Measurements from ENCODE around the gene RAPGEF2. TPM values are rescaled to one million over a fixed set of nuclear protein-coding genes. Genes with fewer than 3 reads are reported as not detected.

The RAPGEF2 gene
- total and polyA plus RNA-seq, 2 donors from 2014 or later = 6.9 to 50.6 TPM

DNA sequence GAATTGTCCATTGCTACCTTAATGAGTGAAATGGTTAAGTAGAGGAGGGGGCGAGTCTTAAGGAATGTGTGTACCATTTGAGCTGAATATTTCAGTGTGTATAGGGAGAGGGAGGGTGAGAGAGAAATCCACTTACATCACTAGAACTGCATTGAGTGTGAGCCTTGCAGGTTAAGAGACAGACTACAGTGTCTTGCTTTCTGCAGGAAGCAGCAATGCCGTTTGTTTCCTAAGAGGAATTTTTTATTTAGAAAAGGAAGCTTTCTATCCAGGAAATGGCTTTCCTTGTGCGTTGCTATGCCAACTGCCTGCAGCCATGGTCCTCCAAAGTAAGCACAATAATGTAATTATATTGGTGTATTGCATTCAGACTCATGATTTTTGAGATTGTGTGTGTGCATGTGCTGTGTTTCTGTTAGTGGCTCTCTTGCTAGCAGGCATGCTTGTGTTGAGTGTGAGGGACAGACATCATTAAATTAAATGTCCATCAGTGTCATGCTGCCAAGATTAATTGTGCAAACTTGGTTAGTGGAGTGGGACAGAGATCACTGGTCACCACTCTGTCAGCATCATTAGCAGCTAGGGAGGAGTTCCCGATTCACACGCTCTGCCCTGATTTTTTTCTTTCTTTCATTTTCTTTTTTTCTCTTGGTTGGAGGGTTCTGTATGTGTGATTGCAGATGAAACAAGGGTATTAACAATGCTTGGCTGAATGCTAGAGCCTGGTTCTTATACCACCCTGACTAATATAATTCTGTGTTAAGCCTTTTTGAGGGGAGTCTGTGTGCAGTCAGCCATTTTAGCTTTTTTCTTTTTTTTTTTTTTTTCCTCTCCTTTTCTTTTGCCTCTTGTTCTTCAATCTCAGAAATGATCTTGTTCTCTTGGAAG lies 164.3 kb downstream of the RAPGEF2 start:
- FAIRE-seq = no peak

DNA sequence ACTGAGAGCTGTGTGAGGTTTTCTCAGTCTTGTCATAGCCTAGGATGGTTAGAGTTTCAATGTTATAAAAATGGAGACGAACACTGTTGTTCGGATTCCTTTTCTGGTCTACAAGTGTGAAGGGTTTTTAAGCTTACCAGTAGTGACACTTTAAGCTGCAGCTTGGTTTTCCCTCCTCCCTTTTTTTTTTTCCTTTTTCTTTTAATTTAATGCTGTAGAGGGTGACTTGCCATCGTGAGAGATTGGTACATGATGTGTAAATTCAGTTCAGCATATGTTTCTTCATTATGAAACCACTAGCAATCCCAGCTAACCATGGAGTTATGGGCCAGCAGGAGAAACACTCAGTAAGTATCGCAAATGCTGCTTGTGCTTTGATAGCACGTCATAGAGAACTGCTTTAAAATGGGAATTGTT lies 165.0 kb downstream of the RAPGEF2 start:
- H3K4me1 ChIP-seq (ENCODE audit: control insufficient read depth in 2 of 3, insufficient read depth in 2 of 3, low read depth in 1 of 3, low read length in 3 of 3) = peaks cover 4 to 19% (median 8%) of the 10 kb centered on the region in 3 donors
- DNase-seq = peak in 1 of 5 donors; percentile 27
- TF ChIP-seq, protein P1, sequence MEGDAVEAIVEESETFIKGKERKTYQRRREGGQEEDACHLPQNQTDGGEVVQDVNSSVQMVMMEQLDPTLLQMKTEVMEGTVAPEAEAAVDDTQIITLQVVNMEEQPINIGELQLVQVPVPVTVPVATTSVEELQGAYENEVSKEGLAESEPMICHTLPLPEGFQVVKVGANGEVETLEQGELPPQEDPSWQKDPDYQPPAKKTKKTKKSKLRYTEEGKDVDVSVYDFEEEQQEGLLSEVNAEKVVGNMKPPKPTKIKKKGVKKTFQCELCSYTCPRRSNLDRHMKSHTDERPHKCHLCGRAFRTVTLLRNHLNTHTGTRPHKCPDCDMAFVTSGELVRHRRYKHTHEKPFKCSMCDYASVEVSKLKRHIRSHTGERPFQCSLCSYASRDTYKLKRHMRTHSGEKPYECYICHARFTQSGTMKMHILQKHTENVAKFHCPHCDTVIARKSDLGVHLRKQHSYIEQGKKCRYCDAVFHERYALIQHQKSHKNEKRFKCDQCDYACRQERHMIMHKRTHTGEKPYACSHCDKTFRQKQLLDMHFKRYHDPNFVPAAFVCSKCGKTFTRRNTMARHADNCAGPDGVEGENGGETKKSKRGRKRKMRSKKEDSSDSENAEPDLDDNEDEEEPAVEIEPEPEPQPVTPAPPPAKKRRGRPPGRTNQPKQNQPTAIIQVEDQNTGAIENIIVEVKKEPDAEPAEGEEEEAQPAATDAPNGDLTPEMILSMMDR (IDR thresholded peaks at IDR 0.05; ENCODE audit: borderline replicate concordance, extremely low read depth, insufficient read depth) = no peak
- no peaks in the 10 kb centered on the region for H3K36me3 ChIP-seq (ENCODE audit: control insufficient read depth in 2 of 3, insufficient read depth in 3 of 3, low read length in 3 of 3)
- no peak overlapping the region for H3K9ac ChIP-seq (ENCODE audit: low read length in 3 of 3)
- H3K27me3 ChIP-seq (ENCODE audit: control insufficient read depth, insufficient read depth, low read length) = no peaks in the 10 kb centered on the region
- H3K4me3 ChIP-seq (ENCODE audit: low read length in 3 of 3) = peak overlapping the region in 2 of 3 donors; percentile 29 to 44
- intact Hi-C loops (cut with DNase I) = no loop called here
- H3K9me3 ChIP-seq (ENCODE audit: control insufficient read depth in 2 of 3, insufficient read depth in 1 of 3, low read length in 3 of 3) = no peaks in the 10 kb centered on the region
- no peak for FAIRE-seq
- no peak overlapping the region for H3K27ac ChIP-seq (ENCODE audit: low read depth in 2 of 2, low read length in 2 of 2)

More for the DNA sequence above, 164.3 kb downstream of the RAPGEF2 start:
- H3K9me3 ChIP-seq (ENCODE audit: control insufficient read depth in 2 of 3, insufficient read depth in 1 of 3, low read length in 3 of 3) = no peaks in the 10 kb centered on the region
- peak in 4 of 5 donors; percentile 31 to 68 (median 53) for DNase-seq
- no peaks in the 10 kb centered on the region for H3K36me3 ChIP-seq (ENCODE audit: control insufficient read depth in 2 of 3, insufficient read depth in 3 of 3, low read length in 3 of 3)
- peaks cover 4 to 14% (median 5%) of the 10 kb centered on the region in 3 donors for H3K4me1 ChIP-seq (ENCODE audit: control insufficient read depth in 2 of 3, insufficient read depth in 2 of 3, low read depth in 1 of 3, low read length in 3 of 3)
- peak overlapping the region; percentile 17 to 44 (median 29) for H3K4me3 ChIP-seq (ENCODE audit: low read length in 3 of 3)
- no peak overlapping the region for H3K27ac ChIP-seq (ENCODE audit: low read depth in 2 of 2, low read length in 2 of 2)
- H3K9ac ChIP-seq (ENCODE audit: low read length in 3 of 3) = peak overlapping the region in 2 of 3 donors; percentile 5 to 29
- intact Hi-C loops (cut with DNase I) = no loop called here
- H3K27me3 ChIP-seq (ENCODE audit: control insufficient read depth, insufficient read depth, low read length) = no peaks in the 10 kb centered on the region
- TF ChIP-seq, protein P1 (IDR thresholded peaks at IDR 0.05; ENCODE audit: borderline replicate concordance, extremely low read depth, insufficient read depth) = no peak

DNA sequence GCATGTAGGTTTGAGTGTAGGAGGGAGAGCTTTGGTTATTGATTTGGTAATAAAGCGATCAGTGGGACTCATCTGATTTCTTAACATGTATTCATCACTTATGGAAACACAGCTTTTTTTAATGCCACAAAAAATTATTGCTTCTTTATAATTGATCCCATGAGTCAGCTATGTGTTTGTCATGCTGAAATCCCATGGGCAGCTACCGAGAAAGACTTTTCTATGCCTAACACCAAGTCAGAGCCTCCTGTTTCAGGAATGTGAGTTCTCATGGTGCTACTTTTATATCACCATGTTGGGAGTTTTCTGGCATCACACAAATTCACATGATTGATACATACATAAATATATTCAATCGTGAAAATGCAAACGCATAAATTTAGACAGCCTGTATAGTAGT lies 165.7 kb downstream of the RAPGEF2 start:
- no peak overlapping the region for H3K9ac ChIP-seq (ENCODE audit: low read length in 3 of 3)
- H3K36me3 ChIP-seq (ENCODE audit: control insufficient read depth in 2 of 3, insufficient read depth in 3 of 3, low read length in 3 of 3) = no peaks in the 10 kb centered on the region
- no peak for FAIRE-seq
- H3K4me1 ChIP-seq (ENCODE audit: control insufficient read depth in 2 of 3, insufficient read depth in 2 of 3, low read depth in 1 of 3, low read length in 3 of 3) = peaks cover 4 to 21% (median 10%) of the 10 kb centered on the region in 3 donors
- TF ChIP-seq, protein P1 (IDR thresholded peaks at IDR 0.05; ENCODE audit: borderline replicate concordance, extremely low read depth, insufficient read depth) = no peak
- no peak for DNase-seq
- H3K27me3 ChIP-seq (ENCODE audit: control insufficient read depth, insufficient read depth, low read length) = no peaks in the 10 kb centered on the region
- H3K27ac ChIP-seq (ENCODE audit: low read depth in 2 of 2, low read length in 2 of 2) = no peak overlapping the region
- intact Hi-C loops (cut with DNase I) = no loop called here
- H3K9me3 ChIP-seq (ENCODE audit: control insufficient read depth in 2 of 3, insufficient read depth in 1 of 3, low read length in 3 of 3) = no peaks in the 10 kb centered on the region
- no peak overlapping the region for H3K4me3 ChIP-seq (ENCODE audit: low read length in 3 of 3)

Measured in kidney (tissue), 14 donors.